ENCODE data around the gene PRRC2A.

PRRC2A gene

GRCh38 chr6:31639043-31639442 is 18.5 kb downstream of the PRRC2A start:
- no peak overlapping the region for H3K9ac ChIP-seq (ENCODE audit: low read length)
- no peak overlapping the region for H3K23ac ChIP-seq (ENCODE audit: low read length)
- peaks cover 73 to 86% of the 10 kb centered on the region in 2 experiments for H3K36me3 ChIP-seq (ENCODE audit: control insufficient read depth in 1 of 2, insufficient read depth in 2 of 2, low read length in 2 of 2)
- H2BK12ac ChIP-seq (ENCODE audit: low read length) = no peak overlapping the region
- H4K91ac ChIP-seq (ENCODE audit: low read depth, low read length) = no peak overlapping the region
- no peak overlapping the region for H3K14ac ChIP-seq (ENCODE audit: low read length)
- no CpG with 5 or more reads among the region's 9 CpGs for WGBS (ENCODE audit: extremely low coverage, insufficient coverage, insufficient read length)
- H4K12ac ChIP-seq (ENCODE audit: low read depth, low read length) = no peak overlapping the region
- H2AFZ ChIP-seq (ENCODE audit: insufficient read depth, low read length, poor library complexity) = no peak overlapping the region
- H3K27ac ChIP-seq (ENCODE audit: low read depth, low read length) = no peak overlapping the region
- no peak overlapping the region for H3K4me2 ChIP-seq (ENCODE audit: low read length)
- DNase-seq = no peak
- no peak overlapping the region for H2BK5ac ChIP-seq (ENCODE audit: low read depth, low read length, poor library complexity)
- H3K4me3 ChIP-seq (ENCODE audit: low read depth, low read length) = no peak overlapping the region
- H3K18ac ChIP-seq (ENCODE audit: low read length) = no peak overlapping the region
- H3K79me2 ChIP-seq (ENCODE audit: control insufficient read depth, insufficient read depth, low read length, poor library complexity) = no peaks in the 10 kb centered on the region
- no peaks in the 10 kb centered on the region for H3K79me1 ChIP-seq (ENCODE audit: low read length)
- H2BK120ac ChIP-seq (ENCODE audit: insufficient read depth, low read length, poor library complexity) = no peak overlapping the region
- peaks cover under 1% of the 10 kb centered on the region for H3K9me3 ChIP-seq (ENCODE audit: insufficient read depth, low read depth, low read length)
- H3K4me1 ChIP-seq (ENCODE audit: control insufficient read depth in 1 of 2, insufficient read depth in 2 of 2, low read length in 2 of 2) = no peaks in the 10 kb centered on the region
- no peak overlapping the region for H2AK5ac ChIP-seq (ENCODE audit: low read length)
- H3K4ac ChIP-seq (ENCODE audit: low read depth, low read length) = no peak overlapping the region
- H4K8ac ChIP-seq (ENCODE audit: low read depth, low read length) = no peak overlapping the region
- H3K27me3 ChIP-seq (ENCODE audit: insufficient read depth, low read length) = no peaks in the 10 kb centered on the region

GRCh38 chr6:31639449-31639861 is 18.9 kb downstream of the PRRC2A start:
- Histone ChIP-seq H2AFZ (ENCODE audit: insufficient read depth, low read length, poor library complexity) (no peak overlapping the region), H3K18ac (ENCODE audit: low read length) (no peak overlapping the region)

GRCh38 chr6:31640612-31641011 is 20.1 kb downstream of the PRRC2A start:
- Histone ChIP-seq H2AK5ac (ENCODE audit: low read length) (no peak overlapping the region), H2BK12ac (ENCODE audit: low read length) (no peak overlapping the region), H2AFZ (ENCODE audit: insufficient read depth, low read length, poor library complexity) (no peak overlapping the region), H4K12ac (ENCODE audit: low read depth, low read length) (no peak overlapping the region), H3K27me3 (ENCODE audit: insufficient read depth, low read length) (no peaks in the 10 kb centered on the region), H3K36me3 (ENCODE audit: control insufficient read depth in 1 of 2, insufficient read depth in 2 of 2, low read length in 2 of 2) (peaks cover 72 to 85% of the 10 kb centered on the region in 2 experiments), H3K4me1 (ENCODE audit: control insufficient read depth in 1 of 2, insufficient read depth in 2 of 2, low read length in 2 of 2) (no peaks in the 10 kb centered on the region), H3K18ac (ENCODE audit: low read length) (no peak overlapping the region), H3K9ac (ENCODE audit: low read length) (no peak overlapping the region), H3K27ac (ENCODE audit: low read depth, low read length) (no peak overlapping the region), H3K79me2 (ENCODE audit: control insufficient read depth, insufficient read depth, low read length, poor library complexity) (no peaks in the 10 kb centered on the region), H3K23ac (ENCODE audit: low read length) (no peak overlapping the region), H3K4me2 (ENCODE audit: low read length) (no peak overlapping the region), H2BK5ac (ENCODE audit: low read depth, low read length, poor library complexity) (no peak overlapping the region), H3K4ac (ENCODE audit: low read depth, low read length) (no peak overlapping the region), H4K8ac (ENCODE audit: low read depth, low read length) (no peak overlapping the region), H2BK120ac (ENCODE audit: insufficient read depth, low read length, poor library complexity) (no peak overlapping the region), H4K91ac (ENCODE audit: low read depth, low read length) (no peak overlapping the region), H3K4me3 (ENCODE audit: low read depth, low read length) (no peak overlapping the region), H3K79me1 (ENCODE audit: low read length) (no peaks in the 10 kb centered on the region), H3K14ac (ENCODE audit: low read length) (no peak overlapping the region), H3K9me3 (ENCODE audit: insufficient read depth, low read depth, low read length) (peaks cover 4% of the 10 kb centered on the region)
- DNase-seq = no peak
- no CpG with 5 or more reads among the region's 6 CpGs for WGBS (ENCODE audit: extremely low coverage, insufficient coverage, insufficient read length)

More at GRCh38 chr6:31639449-31639861, 18.9 kb downstream of the PRRC2A start:
- Histone ChIP-seq H4K12ac (ENCODE audit: low read depth, low read length) (no peak overlapping the region), H3K36me3 (ENCODE audit: control insufficient read depth in 1 of 2, insufficient read depth in 2 of 2, low read length in 2 of 2) (peaks cover 73 to 86% of the 10 kb centered on the region in 2 experiments), H2BK12ac (ENCODE audit: low read length) (no peak overlapping the region), H3K79me2 (ENCODE audit: control insufficient read depth, insufficient read depth, low read length, poor library complexity) (no peaks in the 10 kb centered on the region), H3K14ac (ENCODE audit: low read length) (no peak overlapping the region), H4K8ac (ENCODE audit: low read depth, low read length) (no peak overlapping the region), H3K27me3 (ENCODE audit: insufficient read depth, low read length) (no peaks in the 10 kb centered on the region), H3K23ac (ENCODE audit: low read length) (no peak overlapping the region), H3K4ac (ENCODE audit: low read depth, low read length) (no peak overlapping the region), H3K79me1 (ENCODE audit: low read length) (no peaks in the 10 kb centered on the region), H4K91ac (ENCODE audit: low read depth, low read length) (no peak overlapping the region), H3K9me3 (ENCODE audit: insufficient read depth, low read depth, low read length) (peaks cover 2% of the 10 kb centered on the region), H3K4me1 (ENCODE audit: control insufficient read depth in 1 of 2, insufficient read depth in 2 of 2, low read length in 2 of 2) (no peaks in the 10 kb centered on the region), H2BK120ac (ENCODE audit: insufficient read depth, low read length, poor library complexity) (no peak overlapping the region), H3K4me3 (ENCODE audit: low read depth, low read length) (no peak overlapping the region), H2AK5ac (ENCODE audit: low read length) (no peak overlapping the region), H3K27ac (ENCODE audit: low read depth, low read length) (no peak overlapping the region), H2BK5ac (ENCODE audit: low read depth, low read length, poor library complexity) (no peak overlapping the region), H3K4me2 (ENCODE audit: low read length) (no peak overlapping the region), H3K9ac (ENCODE audit: low read length) (no peak overlapping the region)
- DNase-seq = no peak
- no CpG with 5 or more reads among the region's 10 CpGs for WGBS (ENCODE audit: extremely low coverage, insufficient coverage, insufficient read length)

GRCh38 chr6:31641370-31641769 is 20.9 kb downstream of the PRRC2A start:
- Histone ChIP-seq H3K9ac (ENCODE audit: low read length) (no peak overlapping the region), H3K9me3 (ENCODE audit: insufficient read depth, low read depth, low read length) (peaks cover 4% of the 10 kb centered on the region), H4K12ac (ENCODE audit: low read depth, low read length) (no peak overlapping the region), H2AK5ac (ENCODE audit: low read length) (no peak overlapping the region), H3K4me2 (ENCODE audit: low read length) (no peak overlapping the region), H3K14ac (ENCODE audit: low read length) (no peak overlapping the region), H3K18ac (ENCODE audit: low read length) (no peak overlapping the region), H3K23ac (ENCODE audit: low read length) (no peak overlapping the region), H2BK12ac (ENCODE audit: low read length) (no peak overlapping the region), H3K79me2 (ENCODE audit: control insufficient read depth, insufficient read depth, low read length, poor library complexity) (no peaks in the 10 kb centered on the region), H3K79me1 (ENCODE audit: low read length) (no peaks in the 10 kb centered on the region), H4K8ac (ENCODE audit: low read depth, low read length) (no peak overlapping the region), H3K27ac (ENCODE audit: low read depth, low read length) (no peak overlapping the region), H3K27me3 (ENCODE audit: insufficient read depth, low read length) (no peaks in the 10 kb centered on the region), H2AFZ (ENCODE audit: insufficient read depth, low read length, poor library complexity) (no peak overlapping the region), H2BK5ac (ENCODE audit: low read depth, low read length, poor library complexity) (no peak overlapping the region), H2BK120ac (ENCODE audit: insufficient read depth, low read length, poor library complexity) (no peak overlapping the region), H3K4me3 (ENCODE audit: low read depth, low read length) (no peak overlapping the region), H3K36me3 (ENCODE audit: control insufficient read depth in 1 of 2, insufficient read depth in 2 of 2, low read length in 2 of 2) (peaks cover 71 to 83% of the 10 kb centered on the region in 2 experiments), H3K4ac (ENCODE audit: low read depth, low read length) (no peak overlapping the region), H3K4me1 (ENCODE audit: control insufficient read depth in 1 of 2, insufficient read depth in 2 of 2, low read length in 2 of 2) (no peaks in the 10 kb centered on the region), H4K91ac (ENCODE audit: low read depth, low read length) (no peak overlapping the region)
- no peak for DNase-seq
- WGBS (ENCODE audit: extremely low coverage, insufficient coverage, insufficient read length) = no CpG with 5 or more reads among the region's 4 CpGs

Measured in trophoblast cell (in vitro differentiated cells and primary cell).